ENCODE data around the gene WDR43. TPM values are rescaled to one million over a fixed set of nuclear protein-coding genes. Genes with fewer than 3 reads are reported as not detected.

The WDR43 gene
- total RNA-seq, 6 experiments from 2014 or later = 17.9 to 23.8 (median 22.5) TPM

GRCh38 chr2:28927878-28928277, 33.4 kb downstream of the WDR43 start:
- intact Hi-C loops (cut with DNase I) = no loop called here
- H3K36me3 ChIP-seq = peaks cover 0 to 80% (median 34%) of the 10 kb centered on the region in 4 donors
- no peaks in the 10 kb centered on the region for H3K4me1 ChIP-seq
- H3K4me3 ChIP-seq = no peak overlapping the region
- TF ChIP-seq POLR2A (IDR thresholded peaks at IDR 0.05) = no peak
- no peak for TF ChIP-seq CTCF (IDR thresholded peaks at IDR 0.05)
- no peak overlapping the region for H3K27ac ChIP-seq
- 90% methylated on average over 1 of the region's 1 CpG for WGBS (ENCODE audit: insufficient coverage, low coverage, low lambda C conversion rate, missing lambda C conversion rate)
- DNase-seq (no peak), ATAC-seq (no peak)
- no peaks in the 10 kb centered on the region for H3K27me3 ChIP-seq
- no peaks in the 10 kb centered on the region for H3K9me3 ChIP-seq

- Histone ChIP-seq H3K4me3 (no peak overlapping the region), H3K27ac (no peak overlapping the region), H3K9me3 (no peaks in the 10 kb centered on the region), H3K36me3 (peaks cover 0 to 85% (median 26%) of the 10 kb centered on the region in 4 donors), H3K27me3 (no peaks in the 10 kb centered on the region), H3K4me1 (no peaks in the 10 kb centered on the region)
- ATAC-seq (no peak), DNase-seq (no peak)
- WGBS (ENCODE audit: insufficient coverage, low coverage, low lambda C conversion rate, missing lambda C conversion rate) = 86% methylated on average over 4 of the region's 4 CpGs
- TF ChIP-seq POLR2A (IDR thresholded peaks at IDR 0.05) (no peak), CTCF (IDR thresholded peaks at IDR 0.05) (no peak)
- intact Hi-C loops (cut with DNase I) = no loop called here
Measured at GRCh38 chr2:28929581-28929980, 35.1 kb downstream of the WDR43 start.

GRCh38 chr2:28930205-28930604, 35.7 kb downstream of the WDR43 start:
- Histone ChIP-seq H3K27me3 (no peaks in the 10 kb centered on the region), H3K27ac (no peak overlapping the region), H3K4me3 (no peak overlapping the region), H3K36me3 (peaks cover 0 to 83% (median 24%) of the 10 kb centered on the region in 4 donors), H3K9me3 (no peaks in the 10 kb centered on the region), H3K4me1 (no peaks in the 10 kb centered on the region)
- 86% methylated on average over 1 of the region's 1 CpG for WGBS (ENCODE audit: insufficient coverage, low coverage, low lambda C conversion rate, missing lambda C conversion rate)
- ATAC-seq (no peak), DNase-seq (no peak)
- intact Hi-C loops (cut with DNase I) = no loop called here
- TF ChIP-seq CTCF (IDR thresholded peaks at IDR 0.05) = no peak
- TF ChIP-seq POLR2A (IDR thresholded peaks at IDR 0.05) = no peak

- H3K36me3 ChIP-seq = peaks cover 0 to 68% (median 19%) of the 10 kb centered on the region in 4 donors
- intact Hi-C loops (cut with DNase I) = no loop called here
- no peak overlapping the region for H3K4me3 ChIP-seq
- 100% methylated on average over 1 of the region's 2 CpGs for WGBS (ENCODE audit: insufficient coverage, low coverage, low lambda C conversion rate, missing lambda C conversion rate)
- TF ChIP-seq POLR2A (IDR thresholded peaks at IDR 0.05) (no peak), CTCF (IDR thresholded peaks at IDR 0.05) (no peak)
- ATAC-seq (no peak), DNase-seq (no peak)
- H3K27ac ChIP-seq = no peak overlapping the region
- no peaks in the 10 kb centered on the region for H3K27me3 ChIP-seq
- H3K9me3 ChIP-seq = no peaks in the 10 kb centered on the region
- H3K4me1 ChIP-seq = no peaks in the 10 kb centered on the region
Measured at GRCh38 chr2:28934769-28935168, 40.3 kb downstream of the WDR43 start.

- ATAC-seq = no peak
- Histone ChIP-seq H3K9me3 (no peaks in the 10 kb centered on the region), H3K27ac (no peak overlapping the region), H3K36me3 (peaks cover 0 to 55% (median 23%) of the 10 kb centered on the region in 4 donors), H3K27me3 (no peaks in the 10 kb centered on the region), H3K4me3 (no peak overlapping the region), H3K4me1 (no peaks in the 10 kb centered on the region)
- no peak for DNase-seq
- WGBS (ENCODE audit: insufficient coverage, low coverage, low lambda C conversion rate, missing lambda C conversion rate) = 85% methylated on average over 3 of the region's 3 CpGs
- TF ChIP-seq POLR2A (IDR thresholded peaks at IDR 0.05) (no peak), CTCF (IDR thresholded peaks at IDR 0.05) (no peak)
- intact Hi-C loops (cut with DNase I) = no loop called here
Measured at GRCh38 chr2:28941008-28941407, 46.5 kb downstream of the WDR43 start.

Measured in right lobe of liver (tissue), 6 donors.